Activated naive CD4-positive, alpha-beta T cell treated with anti-CD3 and anti-CD28 coated beads, Interleukin-2, amount 10 ng/mL, durations not matched to agents 7 days and 5 days (primary cell): ENCODE results near the gene FUT6.
"Not testable (repeated sequence)": the region's sequence is repeated elsewhere in the genome, so short reads cannot be mapped to it uniquely, and the experiment has no call there.

Source experiments
- CTCF ChIA-PET: fragments of 350-600 bp; sonication (Branson Sonifier 250); formaldehyde crosslinking; loops from one replicate; lab custom pipeline; 2021; ENCODE audit warnings: antibody characterized with exemption; lab: Charles Lee
- DNase-seq: peaks from one replicate; pipeline ENCODE4 v3.0.0-alpha.2; 2020
- H3K27ac Mint-ChIP-seq: one replicate; pipeline ENCODE4 v1.8.0; 2021; ENCODE audit warnings: mild to moderate bottlenecking, moderate library complexity, mixed read lengths
- H3K27me3 Mint-ChIP-seq: one replicate; pipeline ENCODE4 v1.8.0; 2021; ENCODE audit warnings: mild to moderate bottlenecking, mixed read lengths
- H3K36me3 Mint-ChIP-seq: one replicate; pipeline ENCODE4 v1.8.0; 2021; ENCODE audit warnings: mixed read lengths
- H3K4me1 Mint-ChIP-seq: one replicate; pipeline ENCODE4 v1.8.0; 2021; ENCODE audit warnings: mixed read lengths
- H3K4me3 Mint-ChIP-seq: one replicate; pipeline ENCODE4 v1.8.0; 2021; ENCODE audit warnings: mild to moderate bottlenecking, moderate library complexity, mixed read lengths
- H3K9me3 Mint-ChIP-seq: one replicate; pipeline ENCODE4 v1.8.0; 2021; ENCODE audit warnings: mixed read lengths

Gene FUT6

GRCh38 chr19:5839065-5840017 lies at the start of gene FUT6:
FUT6 (minus strand) TSS chr19:5839702; CDS start chr19:5832567, 7,135 bp downstream.
- H3K27me3 Mint-ChIP-seq = peaks cover 28% of the 10 kb centered on the region
- H3K27ac Mint-ChIP-seq = no peak within 1 kb of the TSS
- peaks cover 11% of the 10 kb centered on the region for H3K4me1 Mint-ChIP-seq
- CTCF ChIA-PET = interaction anchor here (0.6 to 1.6 kb wide), 2 partner anchors 12 to 378 kb away, joined by 3 to 4 read pairs; no protein-coding TSS in a partner anchor
- no peak within 1 kb of the TSS for H3K4me3 Mint-ChIP-seq
- no peaks in the 10 kb centered on the region for H3K9me3 Mint-ChIP-seq
- no peak for DNase-seq
- H3K36me3 Mint-ChIP-seq = no peaks in the 10 kb centered on the region

GRCh38 chr19:5884065-5884811 lies 44.7 kb upstream of the FUT6 start:
- not testable (repeated sequence) for DNase-seq, H3K36me3 Mint-ChIP-seq, H3K27ac Mint-ChIP-seq, H3K9me3 Mint-ChIP-seq, H3K4me1 Mint-ChIP-seq, H3K4me3 Mint-ChIP-seq
- CTCF ChIA-PET = interaction anchor here (0.8 kb wide), 1 partner anchor 80 kb away, joined by 3 read pairs; no protein-coding TSS in a partner anchor
- H3K27me3 Mint-ChIP-seq = peaks cover 43% of the 10 kb centered on the region

- not testable (repeated sequence) for H3K36me3 Mint-ChIP-seq, H3K9me3 Mint-ChIP-seq, H3K27ac Mint-ChIP-seq, H3K4me1 Mint-ChIP-seq, DNase-seq, H3K4me3 Mint-ChIP-seq
- CTCF ChIA-PET = interaction anchor here (0.7 to 0.9 kb wide), 3 partner anchors 79 to 745 kb away, joined by 3 read pairs; no protein-coding TSS in a partner anchor
- peaks cover 50% of the 10 kb centered on the region for H3K27me3 Mint-ChIP-seq
These were observed 43.8 kb upstream of the FUT6 start for GRCh38 chr19:5883157-5883873.

GRCh38 chr19:5882421-5882968 lies 43.0 kb upstream of the FUT6 start:
- no peaks in the 10 kb centered on the region for H3K36me3 Mint-ChIP-seq
- no peak overlapping the region for H3K27ac Mint-ChIP-seq
- CTCF ChIA-PET = interaction anchor here (0.9 to 1.2 kb wide), 2 partner anchors 78 to 196 kb away, joined by 3 read pairs; partner anchors contain the start of gene NRTN
- H3K27me3 Mint-ChIP-seq = peaks cover 52% of the 10 kb centered on the region
- DNase-seq = no peak
- H3K4me3 Mint-ChIP-seq = no peak overlapping the region
- H3K4me1 Mint-ChIP-seq = no peaks in the 10 kb centered on the region
- no peaks in the 10 kb centered on the region for H3K9me3 Mint-ChIP-seq

- CTCF ChIA-PET = interaction anchor here (1.2 kb wide), 1 partner anchor 78 kb away, joined by 3 read pairs; the partner anchor contains the start of gene NRTN
- Mint-ChIP-seq H3K27ac (no peak overlapping the region), H3K27me3 (peaks cover 55% of the 10 kb centered on the region), H3K4me3 (no peak overlapping the region), H3K4me1 (no peaks in the 10 kb centered on the region), H3K9me3 (no peaks in the 10 kb centered on the region), H3K36me3 (no peaks in the 10 kb centered on the region)
- DNase-seq = no peak
These were observed 42.2 kb upstream of the FUT6 start for GRCh38 chr19:5881543-5882299.

- Mint-ChIP-seq H3K27me3 (peaks cover 55% of the 10 kb centered on the region), H3K4me1 (no peaks in the 10 kb centered on the region), H3K4me3 (no peak overlapping the region), H3K9me3 (no peaks in the 10 kb centered on the region), H3K27ac (no peak overlapping the region), H3K36me3 (no peaks in the 10 kb centered on the region)
- CTCF ChIA-PET = no interaction called here
- no peak for DNase-seq
These were observed 41.1 kb upstream of the FUT6 start for GRCh38 chr19:5880604-5881078.

GRCh38 chr19:5880196-5880595 lies 40.7 kb upstream of the FUT6 start:
- Mint-ChIP-seq H3K4me1 (no peaks in the 10 kb centered on the region), H3K4me3 (no peak overlapping the region), H3K36me3 (no peaks in the 10 kb centered on the region), H3K27me3 (peaks cover 55% of the 10 kb centered on the region), H3K27ac (no peak overlapping the region), H3K9me3 (no peaks in the 10 kb centered on the region)
- no peak for DNase-seq
- CTCF ChIA-PET = no interaction called here

- Mint-ChIP-seq H3K9me3 (no peaks in the 10 kb centered on the region), H3K4me3 (no peak overlapping the region), H3K36me3 (no peaks in the 10 kb centered on the region), H3K4me1 (peaks cover 2% of the 10 kb centered on the region), H3K27me3 (peaks cover 50% of the 10 kb centered on the region), H3K27ac (no peak overlapping the region)
- CTCF ChIA-PET = no interaction called here
- no peak for DNase-seq
These were observed 38.4 kb upstream of the FUT6 start for GRCh38 chr19:5877882-5878281.

- H3K36me3 Mint-ChIP-seq = no peaks in the 10 kb centered on the region
- no peaks in the 10 kb centered on the region for H3K9me3 Mint-ChIP-seq
- peaks cover 45% of the 10 kb centered on the region for H3K27me3 Mint-ChIP-seq
- H3K4me1 Mint-ChIP-seq = peaks cover 2% of the 10 kb centered on the region
- no peak for DNase-seq
- no peak overlapping the region for H3K4me3 Mint-ChIP-seq
- CTCF ChIA-PET = no interaction called here
- no peak overlapping the region for H3K27ac Mint-ChIP-seq
These were observed 37.9 kb upstream of the FUT6 start for GRCh38 chr19:5877427-5877826.

- H3K9me3 Mint-ChIP-seq, H3K36me3 Mint-ChIP-seq, CTCF ChIA-PET, H3K4me3 Mint-ChIP-seq, DNase-seq, H3K27ac Mint-ChIP-seq, H3K4me1 Mint-ChIP-seq: not testable (repeated sequence)
- H3K27me3 Mint-ChIP-seq = peaks cover 16% of the 10 kb centered on the region
These were observed 35.0 kb upstream of the FUT6 start for GRCh38 chr19:5874496-5874895.

- Mint-ChIP-seq H3K27ac (no peak overlapping the region), H3K36me3 (no peaks in the 10 kb centered on the region), H3K27me3 (peaks cover 9% of the 10 kb centered on the region), H3K9me3 (no peaks in the 10 kb centered on the region), H3K4me3 (no peak overlapping the region), H3K4me1 (peaks cover 2% of the 10 kb centered on the region)
- DNase-seq = no peak
- CTCF ChIA-PET = interaction anchor here (0.6 kb wide), 1 partner anchor 128 kb away, joined by 3 read pairs; no protein-coding TSS in a partner anchor
These were observed 34.2 kb upstream of the FUT6 start for GRCh38 chr19:5873617-5874199.

GRCh38 chr19:5870986-5871394 lies 31.5 kb upstream of the FUT6 start:
- CTCF ChIA-PET = no interaction called here
- DNase-seq = no peak
- Mint-ChIP-seq H3K4me3 (no peak overlapping the region), H3K9me3 (no peaks in the 10 kb centered on the region), H3K4me1 (peaks cover 2% of the 10 kb centered on the region), H3K36me3 (no peaks in the 10 kb centered on the region), H3K27me3 (no peaks in the 10 kb centered on the region), H3K27ac (no peak overlapping the region)
